K562 (cell line): ENCODE data around the gene IRS1. TPM values are rescaled to one million over a fixed set of nuclear protein-coding genes. Genes with fewer than 3 reads are reported as not detected.

Experiments used
- ATAC-seq: fragments of 200-7000 bp; cut with Tn5 transposase; 3 replicates; pipeline ENCODE4 v1.9.1; 2020; ENCODE audit warnings: moderate library complexity
- BruUV-seq: library from RNA; stranded (reverse); fragments of 400-500 nt; replicated peaks from 2 replicates; lab custom pipeline; 2021; lab: Mats Ljungman, UMichigan
- CTCF ChIA-PET: fragments of 300-600 bp; formaldehyde crosslinking; extraction: SDS; loops from one replicate; lab custom pipeline; 2021; ENCODE audit warnings: low intra/inter-chr PET ratio; lab: Yijun Ruan, JAX
- POLR2A ChIA-PET: fragments of 300-600, 350-650 bp; sonication (Branson Sonifier 250); formaldehyde crosslinking; extraction: SDS; loops from one replicate; lab custom pipeline; 2021; ENCODE audit warnings: antibody characterized with exemption, inconsistent platforms; lab: Yijun Ruan, JAX
- DNase-seq, 4 experiments: peaks; one replicate each; pipeline versions ENCODE4 v3.0.0 to v3.0.0-alpha.2; 2011 to 2018; ENCODE audit warnings: low spot score in 3 of 4, mixed read lengths in 3 of 4; ENCODE audit errors: extremely low read depth in 1 of 4
- FAIRE-seq: peaks from 2 replicates; lab custom pipeline; 2011; peaks lifted over from hg19 to GRCh38; lab: Jason Lieb, UNC
- H2AFZ ChIP-seq: 2 replicates; pipeline ENCODE4 v1.6.0; 2011; ENCODE audit warnings: low read depth, low read length, control low read depth, inconsistent platforms
- H3K27ac ChIP-seq: fragments of 200-600 bp; 3 replicates; pipeline ENCODE4 v1.8.0; 2011; ENCODE audit warnings: low read depth, mild to moderate bottlenecking, control low read depth, inconsistent platforms, low read length, moderate library complexity, mixed read lengths; ENCODE audit errors: extremely low read depth
- H3K27me3 ChIP-seq, 2 experiments: fragments of 300-600 bp in 1 of 2; 2 replicates in 1 of 2; 3 replicates in 1 of 2; pipeline versions ENCODE4 v1.6.0 to v1.8.0; 2011; ENCODE audit warnings: inconsistent platforms in 2 of 2, low read length in 2 of 2, mild to moderate bottlenecking in 1 of 2, mixed read lengths in 1 of 2, moderate library complexity in 1 of 2; ENCODE audit not compliant: control insufficient read depth in 2 of 2, insufficient read depth in 2 of 2
- H3K36me3 ChIP-seq: fragments of 300-600 bp; 3 replicates; pipeline ENCODE4 v1.8.0; 2011; ENCODE audit warnings: mild to moderate bottlenecking, low read length, inconsistent platforms; ENCODE audit not compliant: control insufficient read depth, insufficient read depth
- H3K4me1 ChIP-seq, 2 experiments: fragments of 200-600 bp in 1 of 2; replicated peaks in 1 of 2; 2 replicates in 1 of 2; 3 replicates in 1 of 2; pipeline versions ENCODE4 v1.5.1 to v1.8.0; 2011; ENCODE audit warnings: inconsistent platforms in 2 of 2, low read length in 2 of 2, mild to moderate bottlenecking in 1 of 2, mixed read lengths in 1 of 2, moderate library complexity in 1 of 2; ENCODE audit not compliant: control insufficient read depth in 2 of 2, insufficient read depth in 2 of 2
- H3K4me2 ChIP-seq: 2 replicates; pipeline ENCODE4 v1.6.1; 2011; ENCODE audit warnings: low read length, control low read depth, inconsistent platforms, mixed read lengths; ENCODE audit not compliant: insufficient read depth
- H3K4me3 ChIP-seq: fragments of 200-600 bp; sonication (generic), shearing (Covaris generic); 2 replicates; pipeline ENCODE4 v1.5.1; 2016; ENCODE audit warnings: control low read depth, inconsistent platforms
- H3K79me2 ChIP-seq: fragments of 200-600 bp; 3 replicates; pipeline ENCODE4 v1.8.0; 2011; ENCODE audit warnings: low read length, inconsistent platforms; ENCODE audit not compliant: control insufficient read depth, insufficient read depth
- H3K9ac ChIP-seq, 2 experiments: 2 replicates each; pipeline versions ENCODE4 v1.6.0 to v1.6.1; 2011; ENCODE audit warnings: low read depth in 2 of 2, low read length in 2 of 2, control low read depth in 1 of 2, inconsistent platforms in 1 of 2, mild to moderate bottlenecking in 1 of 2, mixed read lengths in 1 of 2; ENCODE audit not compliant: insufficient read depth in 1 of 2
- H3K9me1 ChIP-seq: one replicate; pipeline ENCODE4 v1.6.0; 2011; ENCODE audit warnings: inconsistent platforms, mild to moderate bottlenecking, low read length, moderate library complexity; ENCODE audit not compliant: control insufficient read depth, insufficient read depth
- H3K9me3 ChIP-seq: replicated peaks from 2 replicates; pipeline ENCODE4 v1.5.1; 2011; ENCODE audit warnings: low read depth, low read length, inconsistent platforms; ENCODE audit not compliant: control insufficient read depth, insufficient read depth
- H4K20me1 ChIP-seq: replicated peaks from 2 replicates; pipeline ENCODE4 v1.6.1; 2011; ENCODE audit warnings: low read length, inconsistent platforms, mixed read lengths; ENCODE audit not compliant: control insufficient read depth, insufficient read depth
- SAFB2 ChIP-seq: fragments of 200-400 bp; formaldehyde crosslinking; IDR thresholded peaks from 2 replicates; pipeline ENCODE4 v1.6.1; 2018; ENCODE audit warnings: borderline replicate concordance, low read length, low read depth, moderate library complexity; ENCODE audit not compliant: severe bottlenecking
- WGBS: fragments of 100-300 bp; shearing (Covaris generic); methylation state at CpG from one replicate; pipeline ENCODE4 v1.1.6; 2016; ENCODE audit warnings: low coverage, mixed read lengths; ENCODE audit not compliant: insufficient coverage; ENCODE audit errors: missing lambda C conversion rate; 5-methylcytosine and 5-hydroxymethylcytosine counted together
- in situ Hi-C: fragments of 300-500 bp; cut with MboI; formaldehyde crosslinking; loops from 4 replicates; pipeline ENCODE4 v1.15.0; 2018; ENCODE audit warnings: inconsistent platforms, mixed read lengths
- intact Hi-C: fragments of 100-400 bp; cut with micrococcal nuclease; formaldehyde crosslinking; loops from 2 replicates; pipeline ENCODE4 v1.14.2; 2022
- polyA plus RNA-seq, 8 experiments: library from polyadenylated mRNA; depleted of rRNA in 4 of 8; stranded (reverse) in 5 of 8; unstranded in 3 of 8; fragments of >200 nt; fragmentation: Nextera tagmentation in 2 of 8; fragmentation: Illumina TruSeq in 1 of 8; extraction: Ambion mirVana in 2 of 8; extraction: Trizol in 1 of 8; gene quantifications; 2 replicates each; pipeline versions ENCODE4 v1.2.1 to v1.2.3, GENCODE V29; 2011 to 2014; ENCODE audit warnings: inconsistent platforms in 1 of 8, missing spikeins in 1 of 8
- total RNA-seq, 7 experiments: library from RNA; depleted of rRNA in 6 of 7; stranded (reverse); fragments of >200 nt in 6 of 7; fragmentation: Illumina TruSeq in 2 of 7; extraction: Trizol in 2 of 7; gene quantifications; 2 replicates each; pipeline versions ENCODE4 v1.2.1 to v1.2.3, GENCODE V29; 2011 to 2021; ENCODE audit warnings: low replicate concordance in 1 of 7
- TF ChIP-seq, protein P1 (sequence below): fragments of 250-450 bp; sonication (Bioruptor Pico); IDR thresholded peaks from 2 replicates; pipeline ENCODE4 v1.4.0; 2020; ENCODE audit warnings: mild to moderate bottlenecking, moderate library complexity

Gene IRS1
- total and polyA plus RNA-seq, 9 of the 15 experiments (the other 6 are each of a cell fraction or from before 2014, with no cell fraction given) = under 0.01 to 0.31 (median 0.08) TPM; not detected in 1

DNA sequence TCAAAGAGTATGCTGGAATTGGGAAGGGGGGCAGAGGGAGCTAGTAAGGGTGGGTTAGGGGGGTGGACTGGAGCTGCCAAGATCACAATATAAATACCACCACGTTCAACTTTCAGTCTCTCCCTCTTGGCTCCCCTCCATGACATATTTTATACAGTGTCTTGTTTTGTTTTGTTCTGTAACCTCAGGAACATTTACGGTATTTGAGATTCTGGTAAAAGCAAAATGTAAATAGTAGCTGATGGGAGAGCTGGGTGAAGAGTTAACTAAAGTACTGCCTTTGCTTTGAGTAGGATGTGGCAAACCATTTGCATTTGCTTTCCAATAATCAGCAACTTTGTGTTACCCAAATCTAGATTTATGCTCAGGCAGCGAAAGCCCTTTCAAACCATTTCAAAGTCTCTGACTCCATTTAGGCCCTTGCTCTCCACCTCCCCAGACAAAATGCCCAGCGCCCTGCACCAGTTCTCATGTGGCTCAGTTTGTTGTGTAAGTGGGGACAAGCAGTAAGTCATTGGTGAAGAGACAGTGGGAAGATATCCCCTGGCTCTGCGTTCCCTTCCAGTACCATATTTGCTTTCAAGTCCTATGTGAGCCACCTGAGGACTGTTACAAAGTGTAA is 17.4 kb downstream of the IRS1 start:
- no peak for TF ChIP-seq SAFB2
- TF ChIP-seq, protein P1, sequence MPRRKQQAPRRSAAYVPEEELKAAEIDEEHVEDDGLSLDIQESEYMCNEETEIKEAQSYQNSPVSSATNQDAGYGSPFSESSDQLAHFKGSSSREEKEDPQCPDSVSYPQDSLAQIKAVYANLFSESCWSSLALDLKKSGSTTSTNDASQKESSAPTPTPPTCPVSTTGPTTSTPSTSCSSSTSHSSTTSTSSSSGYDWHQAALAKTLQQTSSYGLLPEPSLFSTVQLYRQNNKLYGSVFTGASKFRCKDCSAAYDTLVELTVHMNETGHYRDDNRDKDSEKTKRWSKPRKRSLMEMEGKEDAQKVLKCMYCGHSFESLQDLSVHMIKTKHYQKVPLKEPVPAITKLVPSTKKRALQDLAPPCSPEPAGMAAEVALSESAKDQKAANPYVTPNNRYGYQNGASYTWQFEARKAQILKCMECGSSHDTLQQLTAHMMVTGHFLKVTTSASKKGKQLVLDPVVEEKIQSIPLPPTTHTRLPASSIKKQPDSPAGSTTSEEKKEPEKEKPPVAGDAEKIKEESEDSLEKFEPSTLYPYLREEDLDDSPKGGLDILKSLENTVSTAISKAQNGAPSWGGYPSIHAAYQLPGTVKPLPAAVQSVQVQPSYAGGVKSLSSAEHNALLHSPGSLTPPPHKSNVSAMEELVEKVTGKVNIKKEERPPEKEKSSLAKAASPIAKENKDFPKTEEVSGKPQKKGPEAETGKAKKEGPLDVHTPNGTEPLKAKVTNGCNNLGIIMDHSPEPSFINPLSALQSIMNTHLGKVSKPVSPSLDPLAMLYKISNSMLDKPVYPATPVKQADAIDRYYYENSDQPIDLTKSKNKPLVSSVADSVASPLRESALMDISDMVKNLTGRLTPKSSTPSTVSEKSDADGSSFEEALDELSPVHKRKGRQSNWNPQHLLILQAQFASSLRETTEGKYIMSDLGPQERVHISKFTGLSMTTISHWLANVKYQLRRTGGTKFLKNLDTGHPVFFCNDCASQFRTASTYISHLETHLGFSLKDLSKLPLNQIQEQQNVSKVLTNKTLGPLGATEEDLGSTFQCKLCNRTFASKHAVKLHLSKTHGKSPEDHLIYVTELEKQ (CRISPR knock-in tag) = no peak
- H3K27me3 ChIP-seq = no peaks in the 10 kb centered on the region
- WGBS = 5% methylated on average over 5 of the region's 5 CpGs
- in situ Hi-C loops = no loop called here
- no peak overlapping the region for H2AFZ ChIP-seq
- no peaks in the 10 kb centered on the region for H4K20me1 ChIP-seq
- FAIRE-seq (no peak), ATAC-seq (no peak), DNase-seq (no peak)
- H3K9me3 ChIP-seq = no peaks in the 10 kb centered on the region
- CTCF ChIA-PET = no interaction called here
- no peaks in the 10 kb centered on the region for H3K4me1 ChIP-seq
- H3K36me3 ChIP-seq = no peaks in the 10 kb centered on the region
- intact Hi-C loops = no loop called here
- no peak overlapping the region for H3K4me3 ChIP-seq
- POLR2A ChIA-PET = no interaction called here
- no peak overlapping the region for H3K9ac ChIP-seq
- BruUV-seq = no TSS peak
- H3K4me2 ChIP-seq = no peak overlapping the region
- H3K27ac ChIP-seq = no peak overlapping the region
- no peaks in the 10 kb centered on the region for H3K9me1 ChIP-seq
- no peaks in the 10 kb centered on the region for H3K79me2 ChIP-seq
